Transverse colon (tissue), 4 donors: ENCODE results near the gene KIAA1549.

Experiments
- CTCF ChIP-seq, 5 experiments: fragments of 200-600 bp in 3 of 5; fragments of 450-650 bp in 2 of 5; sonication (generic) in 3 of 5; IDR thresholded peaks; 1 replicate in 2 of 5; 2 replicates in 3 of 5; pipeline ENCODE4 v1.5.1; 2016 to 2017; ENCODE audit warnings: antibody characterized with exemption in 5 of 5, inconsistent platforms in 3 of 5, mild to moderate bottlenecking in 2 of 5, moderate library complexity in 1 of 5
- POLR2A ChIP-seq: fragments of 450-650 bp; IDR thresholded peaks from one replicate; pipeline ENCODE4 v1.6.1; 2016; ENCODE audit warnings: antibody characterized with exemption, mild to moderate bottlenecking, moderate library complexity
- POLR2AphosphoS5 ChIP-seq, 3 donors: sonication (generic); formaldehyde crosslinking; IDR thresholded peaks; one replicate each; pipeline ENCODE4 v1.6.1; 2016; ENCODE audit warnings: antibody characterized with exemption in 3 of 3

DNA sequence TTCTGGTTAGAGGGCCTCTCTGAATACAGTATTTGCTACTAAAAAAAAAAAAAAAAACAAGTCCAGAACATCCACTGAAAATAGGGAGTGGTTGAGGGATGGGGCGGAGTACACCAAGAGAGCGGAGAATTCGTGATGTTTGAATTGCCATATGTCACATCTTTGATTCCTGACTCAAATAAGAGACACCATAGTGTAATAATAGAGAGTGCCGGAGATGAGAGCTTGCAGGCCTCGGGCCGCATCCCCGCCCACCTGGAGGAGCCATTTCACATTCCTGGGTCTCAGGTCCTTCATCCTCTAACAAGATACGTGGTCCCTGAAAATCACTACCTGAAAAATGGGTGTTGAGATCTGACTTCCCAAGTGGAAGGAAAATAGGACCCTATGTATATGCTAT is 46.8 kb downstream of the KIAA1549 start:
- TF ChIP-seq POLR2AphosphoS5 (IDR thresholded peaks at IDR 0.05) (no peak), CTCF (IDR thresholded peaks at IDR 0.05) (no peak), POLR2A (no peak)
